NCI-H345 treated with DMSO at 0.1 percent for 48 hours (cell line): ENCODE results near the gene TPRG1.

ENCODE experiments used
- DNase-seq: peaks from one replicate; lab custom pipeline; 2025; ENCODE audit not compliant: unreplicated experiment; lab: John Stamatoyannopoulos, UW

The TPRG1 gene, protein sequence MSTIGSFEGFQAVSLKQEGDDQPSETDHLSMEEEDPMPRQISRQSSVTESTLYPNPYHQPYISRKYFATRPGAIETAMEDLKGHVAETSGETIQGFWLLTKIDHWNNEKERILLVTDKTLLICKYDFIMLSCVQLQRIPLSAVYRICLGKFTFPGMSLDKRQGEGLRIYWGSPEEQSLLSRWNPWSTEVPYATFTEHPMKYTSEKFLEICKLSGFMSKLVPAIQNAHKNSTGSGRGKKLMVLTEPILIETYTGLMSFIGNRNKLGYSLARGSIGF

DNA sequence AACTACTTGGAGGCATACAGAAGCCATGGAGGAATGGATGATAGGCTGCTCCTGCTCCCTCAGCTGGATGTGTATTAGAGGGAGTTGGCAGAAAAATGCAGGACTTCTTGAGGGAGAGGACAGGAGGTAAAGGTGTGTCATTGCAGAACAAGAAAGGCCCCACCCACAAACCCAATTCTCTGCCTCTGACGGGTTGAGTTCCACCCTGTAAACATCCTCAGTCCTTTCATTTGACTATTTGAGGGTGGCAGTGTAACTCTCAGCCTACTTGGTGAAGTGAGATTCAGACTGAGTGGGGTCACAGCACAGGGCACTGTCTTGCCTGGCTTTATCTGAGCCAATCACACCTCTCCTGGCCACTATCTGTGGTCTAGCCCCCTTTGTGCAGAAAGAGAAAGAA lies at the start of gene TPRG1:
Gene TPRG1, plus strand, starts transcription at position 265 of the 400 bp plus-strand sequence. CDS start 35,414 bp downstream, outside the sequence.
- no peak for DNase-seq

DNA sequence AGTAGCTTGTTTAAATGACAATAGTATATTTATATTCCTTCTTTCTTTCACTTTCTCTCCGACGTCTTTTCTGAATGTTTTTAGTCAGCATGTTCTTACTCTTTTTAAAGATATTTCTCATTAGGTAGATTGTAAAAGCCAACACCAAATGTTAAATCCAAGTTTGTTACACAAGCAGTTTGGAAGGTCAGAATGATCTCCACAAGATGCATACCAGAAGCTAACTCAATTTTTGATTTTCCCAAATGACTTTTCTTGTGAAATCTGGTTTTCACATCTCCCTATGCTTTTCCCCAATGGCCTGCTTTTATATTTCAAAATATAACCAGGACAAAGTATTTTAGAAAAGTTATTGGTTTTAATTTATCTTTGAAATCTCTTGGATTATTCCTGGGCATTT lies 49.7 kb upstream of the TPRG1 start:
- DNase-seq, result no peak

DNA sequence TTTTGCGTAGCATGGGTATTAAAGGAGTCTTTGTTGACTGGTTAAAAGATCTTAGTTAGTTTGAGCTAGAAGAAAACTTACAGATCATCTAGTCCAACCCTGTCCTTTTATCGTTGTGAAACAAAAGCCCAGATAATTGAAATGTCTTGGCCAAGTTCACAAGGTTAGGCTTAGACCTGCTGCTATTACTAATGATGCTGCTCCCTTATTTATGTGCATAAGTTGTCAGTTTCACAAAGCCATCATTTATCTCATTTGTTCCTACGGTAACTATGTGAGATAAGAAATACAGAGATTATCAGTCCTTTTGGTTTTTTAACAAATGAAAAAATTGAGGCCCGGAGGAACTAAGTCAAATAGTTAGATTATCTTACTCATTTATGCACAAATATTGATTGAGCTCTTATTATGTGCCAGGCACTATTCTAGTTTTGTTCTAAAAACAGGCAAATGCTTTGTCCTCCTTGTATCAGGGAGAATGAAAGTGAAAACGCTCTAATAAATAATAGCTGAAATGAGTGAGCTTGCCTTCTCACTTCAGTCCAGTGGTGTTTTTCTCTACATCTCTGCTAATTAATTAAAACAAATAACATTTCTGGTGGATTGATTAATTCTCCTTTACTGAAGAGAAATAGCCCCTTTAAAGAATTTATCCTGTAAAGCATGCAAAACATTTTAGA lies 49.1 kb upstream of the TPRG1 start:
- no peak for DNase-seq

DNA sequence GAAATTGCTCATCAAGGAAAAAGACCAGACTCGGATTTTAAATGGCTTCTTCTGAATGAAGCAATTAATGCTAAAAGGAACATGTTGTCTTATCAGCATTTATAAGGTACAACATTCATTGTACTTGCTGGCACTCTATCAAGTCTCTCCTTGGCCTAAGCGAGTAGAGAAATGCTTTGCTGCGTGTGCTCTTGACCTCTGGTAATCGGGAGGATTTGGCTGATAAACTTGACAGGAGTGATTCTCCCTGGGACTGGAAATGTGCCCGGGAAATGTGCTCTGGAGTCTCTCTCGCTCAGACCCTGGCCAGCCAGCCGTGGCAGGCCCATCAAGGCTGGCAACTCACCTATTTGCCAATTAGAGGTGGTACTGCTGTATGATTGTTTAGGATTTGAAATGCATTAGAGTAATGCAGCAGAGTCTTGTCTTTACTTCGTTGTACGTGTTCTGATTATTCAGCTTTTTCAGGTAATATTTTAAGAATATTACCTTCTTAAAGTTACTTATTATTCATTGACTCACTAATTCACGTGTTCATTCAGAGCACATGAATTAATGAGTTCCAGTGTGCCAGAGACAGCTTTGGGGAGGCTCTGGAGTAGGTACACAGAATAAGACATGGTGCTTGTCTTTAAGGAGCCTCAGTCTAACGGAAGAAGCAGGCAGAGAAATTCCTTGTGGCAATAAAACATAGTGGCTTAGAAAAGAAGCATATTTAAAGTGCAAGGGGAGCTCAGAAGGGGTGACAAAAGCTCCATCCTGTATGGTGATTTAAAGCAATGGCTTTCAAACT lies 48.0 kb upstream of the TPRG1 start:
- DNase-seq, result no peak

DNA sequence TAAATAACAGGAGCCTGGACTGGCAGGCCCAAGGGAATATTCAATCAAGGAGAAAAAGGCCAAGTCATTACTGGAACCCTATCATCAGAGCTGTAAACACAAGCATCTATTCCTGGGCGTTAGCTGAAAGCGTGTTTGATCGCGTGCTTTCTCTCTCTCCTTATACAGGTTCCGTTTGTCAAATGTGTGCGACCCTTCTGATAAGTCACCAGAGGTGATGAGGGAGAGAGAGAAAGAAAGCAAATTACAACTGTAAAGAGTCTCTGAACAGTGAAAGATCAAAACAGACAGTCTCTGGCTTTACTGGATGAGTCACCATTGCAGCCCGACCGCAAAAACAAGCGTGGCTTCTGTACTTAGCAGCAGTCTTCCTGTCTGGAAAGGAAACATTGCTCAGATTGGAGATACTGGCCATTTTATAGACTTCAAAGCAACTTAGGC lies 39.5 kb upstream of the TPRG1 start:
- no peak for DNase-seq

DNA sequence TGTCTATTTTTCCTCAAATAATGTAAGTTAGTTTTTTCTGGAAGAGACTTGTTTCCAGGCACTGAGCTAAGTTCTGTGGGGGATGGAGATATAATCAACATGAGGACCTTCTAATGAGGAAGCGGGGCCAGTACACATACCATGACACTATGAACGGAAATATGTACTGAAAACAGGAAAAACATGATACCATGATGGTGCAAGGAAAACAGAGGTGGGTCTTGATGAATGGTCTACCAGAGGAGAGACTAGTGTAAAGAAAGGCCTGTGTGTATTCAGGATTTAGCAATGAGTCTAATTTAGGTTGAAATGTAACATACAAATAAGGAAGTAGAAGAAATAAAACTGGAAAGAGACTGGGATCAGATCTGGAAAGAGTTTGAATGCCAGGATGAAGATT lies 38.9 kb upstream of the TPRG1 start:
- no peak for DNase-seq

DNA sequence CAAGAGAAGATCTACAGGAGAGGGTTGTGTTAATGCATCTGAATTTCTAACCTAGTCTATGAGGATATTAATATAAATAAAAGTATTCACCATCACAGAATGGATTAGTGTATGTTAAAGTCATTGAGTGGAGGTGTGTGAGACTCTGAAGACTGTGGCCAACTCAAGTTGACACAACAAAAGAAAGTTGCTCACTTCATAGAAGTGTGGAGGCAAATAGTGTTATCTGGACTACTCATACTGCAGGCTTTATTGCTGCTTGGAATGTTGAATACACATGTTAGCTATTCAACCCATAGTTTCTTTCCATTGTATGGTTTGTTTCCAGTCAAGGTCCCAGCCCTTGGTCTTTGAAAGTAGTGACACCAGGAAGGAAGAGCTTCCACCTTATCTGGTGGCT lies 38.0 kb upstream of the TPRG1 start:
- no peak for DNase-seq

DNA sequence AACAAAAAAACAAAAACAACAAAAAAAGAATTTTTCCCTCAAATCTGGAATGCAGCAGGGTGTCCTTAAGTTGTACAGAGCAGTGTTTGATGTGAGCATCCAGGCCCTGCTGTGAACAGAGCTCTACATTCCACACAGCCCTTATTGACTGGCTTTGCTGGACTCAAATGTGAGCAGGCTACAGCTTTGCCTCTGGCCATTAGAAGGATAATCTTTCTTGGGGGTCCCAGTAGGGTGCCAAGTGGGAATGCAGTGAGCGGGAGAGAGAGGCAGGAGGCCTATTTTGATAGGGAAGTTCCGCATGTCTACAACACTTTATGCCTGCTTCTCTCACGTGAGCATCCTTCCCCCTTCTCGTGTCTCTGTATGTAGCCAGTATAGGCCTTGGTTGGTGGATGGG lies 34.4 kb upstream of the TPRG1 start:
- no peak for DNase-seq

DNA sequence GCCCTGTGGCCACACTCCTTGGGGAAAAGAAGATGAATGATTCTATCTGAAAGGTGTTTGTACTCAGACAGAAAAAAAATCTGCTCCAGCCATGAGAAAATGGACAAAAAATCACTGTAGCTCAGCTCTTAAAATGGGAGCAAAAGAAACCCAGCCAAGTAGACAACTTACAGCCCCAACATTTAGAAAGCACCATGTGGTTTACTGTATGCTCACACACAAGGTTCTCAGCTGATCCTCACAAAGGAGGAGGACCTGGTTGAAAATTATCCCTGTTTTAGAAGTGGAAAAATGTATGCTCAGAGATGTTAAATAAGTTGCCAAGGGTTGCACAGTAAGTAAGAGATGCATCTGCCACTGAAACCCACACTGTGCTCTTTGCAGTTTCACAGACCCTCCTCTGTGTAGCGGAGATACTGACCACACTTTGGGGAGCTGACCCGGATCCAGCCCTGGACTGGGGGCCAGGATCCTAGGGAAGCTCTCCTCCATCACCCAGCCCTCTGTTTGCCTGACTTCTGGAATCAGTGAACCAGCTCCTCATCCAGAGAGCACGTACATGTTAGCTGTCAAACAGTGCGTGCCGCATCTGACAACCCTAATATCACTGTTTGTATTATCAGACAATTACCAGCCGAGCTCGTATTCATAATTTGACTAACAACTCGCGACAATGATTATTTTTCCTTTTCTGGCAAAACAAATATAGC lies 32.7 kb upstream of the TPRG1 start:
- no peak for DNase-seq

DNA sequence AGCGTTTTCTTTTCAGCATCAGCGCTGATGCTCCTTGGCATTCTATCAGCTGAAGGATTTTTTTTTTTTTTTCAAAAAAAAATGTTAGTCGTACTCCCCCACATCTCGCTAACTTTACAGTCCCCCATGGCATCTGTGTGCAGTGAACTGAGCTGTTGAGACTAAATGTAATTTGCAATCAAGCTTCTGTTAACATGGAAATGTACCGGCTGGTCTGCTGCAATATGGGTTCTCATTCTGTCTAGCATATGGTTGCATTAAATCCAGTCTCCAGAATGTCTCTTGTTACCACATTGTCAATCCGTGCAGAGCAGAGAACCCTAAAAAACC lies 32.2 kb upstream of the TPRG1 start:
- no peak for DNase-seq

DNA sequence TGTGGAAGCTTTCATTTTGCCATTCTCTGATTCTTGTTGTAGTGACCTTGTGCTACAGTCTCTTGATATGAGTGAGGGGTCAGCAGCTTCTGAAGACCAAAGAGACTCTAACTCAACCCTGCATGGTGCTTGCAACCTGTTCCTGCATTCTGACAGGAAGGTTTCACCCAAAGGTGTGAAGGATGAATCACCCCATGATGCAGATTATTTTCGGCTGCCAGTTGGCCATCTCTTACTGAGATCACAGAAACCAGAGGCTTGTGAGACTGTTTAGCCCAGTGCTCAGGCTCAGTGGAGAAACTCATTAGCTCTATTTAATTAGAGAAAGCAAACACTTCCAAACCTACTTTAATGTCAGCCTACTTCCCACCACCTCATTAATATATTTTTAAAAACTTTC lies 29.2 kb upstream of the TPRG1 start:
- no peak for DNase-seq

DNA sequence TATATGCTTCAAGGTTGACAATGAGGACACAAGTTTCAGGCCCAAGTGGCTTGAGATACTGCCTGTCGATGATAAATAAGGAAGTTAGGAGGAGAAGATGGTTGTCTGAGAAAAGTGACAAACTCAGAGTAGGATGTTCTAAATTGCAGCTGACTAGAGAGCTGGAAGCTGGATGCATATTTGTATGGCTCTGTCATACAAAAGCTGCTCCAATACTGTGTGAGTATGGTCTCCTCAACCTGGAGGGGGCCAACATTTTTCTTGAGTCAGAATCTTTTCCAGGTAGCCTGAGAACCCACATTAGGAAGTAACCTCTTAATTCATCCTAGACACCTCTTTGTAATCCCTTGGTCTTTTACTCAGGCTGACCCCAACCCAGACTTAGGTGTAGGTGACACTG lies 28.4 kb upstream of the TPRG1 start:
- DNase-seq, result no peak

DNA sequence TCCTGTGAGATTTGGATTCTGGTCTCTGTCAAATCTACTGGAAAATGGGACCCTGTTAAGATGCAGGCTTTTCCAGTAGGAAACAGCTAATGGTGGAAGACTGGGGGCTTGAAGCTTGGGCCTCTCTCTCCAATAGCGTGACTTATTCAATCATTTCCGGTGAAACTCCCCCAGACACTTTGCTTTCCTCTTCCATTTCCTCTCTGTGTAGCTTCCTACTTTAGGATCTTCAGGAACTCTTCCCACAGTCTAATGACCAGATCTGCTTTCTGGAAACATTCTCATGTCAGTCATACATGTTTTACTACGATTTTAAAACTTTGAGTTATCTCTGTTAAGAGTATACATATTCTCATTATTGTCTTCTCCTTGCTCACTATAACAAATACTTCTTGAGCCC lies 28.0 kb upstream of the TPRG1 start:
- DNase-seq, result no peak

DNA sequence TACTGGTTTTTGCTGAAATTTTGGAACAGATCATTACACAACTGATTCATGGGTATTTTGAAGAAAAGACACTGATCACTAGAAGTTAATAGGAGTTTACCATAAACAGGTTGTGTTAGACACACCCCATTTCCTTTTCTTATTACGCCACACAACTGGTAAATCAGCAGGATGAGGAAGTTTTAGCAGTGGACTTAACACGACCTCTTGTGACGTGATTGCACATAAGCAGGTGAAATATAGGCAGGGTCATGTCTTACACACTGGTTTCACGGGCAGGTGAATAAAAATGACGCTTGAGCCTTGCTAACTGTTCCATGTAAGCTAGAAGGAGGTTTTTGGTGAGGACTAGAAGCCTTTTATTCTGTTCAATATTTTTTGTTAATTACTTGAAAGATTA lies 27.1 kb upstream of the TPRG1 start:
- no peak for DNase-seq

DNA sequence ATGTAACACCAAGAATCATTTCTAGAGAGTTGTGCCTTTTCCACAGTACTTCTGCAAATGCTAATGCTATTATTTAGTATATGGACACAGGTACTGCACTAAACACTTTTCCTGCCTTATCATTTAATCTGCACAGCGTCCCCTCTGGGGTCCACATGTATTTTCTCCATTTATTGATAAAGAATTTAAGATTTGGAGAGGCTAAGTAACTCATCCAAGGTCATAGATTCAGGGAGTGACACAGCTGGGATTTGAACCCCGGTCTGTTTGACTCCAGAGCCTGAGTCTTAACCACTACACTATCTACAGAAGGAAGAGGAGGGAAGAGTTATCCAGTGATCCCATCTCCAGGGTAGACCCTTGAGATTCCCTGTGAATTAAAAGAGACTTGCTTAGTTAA lies 24.9 kb upstream of the TPRG1 start:
- no peak for DNase-seq

DNA sequence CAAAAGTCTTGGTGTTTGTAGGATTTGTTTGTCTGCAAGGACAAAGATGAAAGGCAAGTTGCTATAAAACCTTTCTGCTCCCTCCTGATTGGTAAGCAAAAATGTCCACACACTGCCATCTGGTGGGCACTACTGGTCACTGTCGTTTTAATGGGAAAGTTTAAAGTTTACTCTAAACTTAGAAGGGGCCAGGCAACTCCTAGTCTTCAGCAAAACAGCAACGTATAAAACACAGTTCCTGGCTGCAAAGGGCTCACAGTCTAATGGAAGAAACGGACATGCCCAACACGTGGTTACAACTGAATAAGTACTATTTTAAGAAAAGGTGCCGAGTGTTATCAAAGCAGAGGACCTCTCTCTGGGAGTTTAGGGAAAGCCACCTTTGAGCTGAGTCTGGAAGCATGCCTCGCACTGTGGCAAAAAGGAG lies 23.7 kb upstream of the TPRG1 start:
- DNase-seq, result peak; percentile 49

DNA sequence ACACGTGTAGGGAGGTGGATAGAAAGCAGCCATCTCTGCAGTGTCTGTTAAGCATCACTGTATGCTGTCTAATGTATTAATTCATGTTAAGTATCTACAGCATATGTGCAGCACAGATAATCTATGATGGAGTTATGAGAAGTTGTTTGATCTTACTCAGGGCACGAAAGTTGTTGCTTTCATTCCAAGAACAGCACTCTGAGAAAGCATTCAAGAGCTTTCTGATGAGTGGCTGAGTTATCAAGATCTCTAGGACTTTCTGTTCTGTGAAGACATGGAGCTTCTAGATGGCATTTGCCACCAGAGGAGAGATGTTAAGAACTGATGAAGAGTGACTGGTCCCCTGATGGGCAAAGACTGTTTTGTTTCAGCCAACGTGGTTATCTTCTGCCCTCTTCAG lies 22.6 kb upstream of the TPRG1 start:
- no peak for DNase-seq

DNA sequence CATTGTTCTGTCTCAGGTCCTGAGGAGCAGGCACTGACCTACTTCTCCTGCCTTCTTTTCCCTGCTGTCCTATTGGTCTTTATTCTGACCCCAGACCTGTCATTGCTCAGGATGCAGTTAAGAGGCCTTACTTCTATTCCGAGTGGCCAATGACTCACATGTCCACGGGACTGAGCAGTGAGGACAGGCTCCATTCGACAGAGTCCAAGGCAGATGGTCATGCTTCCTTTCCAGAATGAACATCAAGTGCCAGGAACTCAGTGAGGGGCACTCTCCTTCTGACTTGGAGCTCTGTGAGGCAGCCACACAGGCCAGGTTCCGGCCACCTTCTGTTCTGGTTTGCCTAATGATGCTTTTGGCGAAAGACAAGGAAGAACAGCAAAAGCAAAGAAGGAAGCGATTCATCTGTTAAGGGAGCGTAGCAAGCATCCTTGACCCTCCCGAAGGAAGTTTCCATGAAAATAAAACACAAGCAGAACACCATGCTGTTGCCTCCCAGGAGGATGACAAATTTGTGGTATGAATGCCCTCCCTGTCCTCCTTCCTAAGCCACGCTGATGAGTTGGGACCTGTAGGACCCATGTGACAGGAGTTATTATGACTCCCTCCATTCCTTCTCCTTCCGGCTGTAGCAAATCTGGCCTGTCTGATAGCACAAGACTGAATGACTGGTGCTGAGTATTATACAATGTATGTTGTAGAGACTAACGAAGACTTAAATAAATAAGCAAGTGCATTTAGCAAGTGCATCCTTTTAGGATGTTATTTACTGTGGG lies 14.4 kb upstream of the TPRG1 start:
- no peak for DNase-seq

DNA sequence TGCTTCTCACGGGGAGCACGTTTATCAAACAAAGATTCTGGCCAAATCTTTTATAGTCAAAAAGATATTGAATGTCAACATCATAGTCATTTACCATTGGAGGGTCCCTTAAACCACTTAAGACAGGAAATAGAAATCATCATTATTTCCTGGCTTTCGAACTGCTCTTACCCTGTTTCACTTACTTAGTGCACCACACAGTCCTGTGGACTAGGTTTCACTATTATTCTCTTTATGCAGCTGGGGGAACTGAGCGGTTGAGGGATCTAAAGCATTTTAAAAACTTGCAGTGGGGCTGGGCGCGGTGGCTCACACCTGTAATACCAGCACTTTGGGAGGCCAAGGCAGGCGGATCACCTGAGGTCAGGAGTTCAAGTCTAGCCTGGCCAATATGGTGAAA lies 13.7 kb upstream of the TPRG1 start:
- DNase-seq, result no peak

DNA sequence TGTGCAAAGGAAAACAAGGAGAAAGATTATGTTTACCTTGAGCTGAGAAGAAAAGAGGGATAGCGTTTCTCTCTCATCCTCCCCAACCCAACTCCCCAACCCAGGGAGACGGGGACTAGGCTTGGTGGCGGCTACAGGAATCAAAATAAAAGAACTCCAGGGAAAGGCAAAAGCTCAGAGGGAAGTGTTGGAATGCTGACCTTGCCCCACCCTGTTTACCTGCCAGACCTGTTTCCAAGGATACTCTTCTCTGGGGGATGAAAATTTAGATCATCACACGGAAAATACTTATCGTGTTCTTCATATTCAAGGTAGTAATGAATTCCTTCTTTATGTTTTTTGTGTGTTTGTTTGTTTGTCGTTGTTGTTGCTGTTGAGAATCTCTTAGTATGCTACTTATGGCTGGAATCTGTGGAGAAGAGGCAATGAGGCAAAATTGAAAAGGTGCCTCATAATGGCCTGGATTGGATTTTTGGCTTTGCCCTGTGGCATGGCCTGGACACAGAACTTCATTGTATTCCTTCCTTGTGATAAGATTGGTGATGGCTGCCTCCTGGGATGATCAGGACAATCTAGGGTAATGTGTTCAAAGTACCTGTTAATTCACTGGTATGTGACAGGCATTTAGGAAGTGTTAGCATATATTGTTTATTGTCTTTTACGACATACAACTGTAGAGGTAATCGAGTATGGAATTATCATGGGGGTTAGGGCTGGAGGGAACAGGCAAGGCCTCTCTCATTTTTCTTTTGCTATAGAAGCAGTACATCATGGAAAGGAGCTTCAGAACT lies 11.1 kb upstream of the TPRG1 start:
- DNase-seq, result no peak
